HL-60 (cell line): ENCODE results near the gene MRPS18A.
A peak's percentile ranks its signal among the peaks of the same experiment; 100 is the strongest.

Source experiments
- DNase-seq, 2 experiments: peaks; one replicate each; pipeline ENCODE4 v3.0.0-alpha.2; 2010 to 2020; ENCODE audit warnings: low read depth in 1 of 2, low spot score in 1 of 2
- H3K27ac ChIP-seq: fragments of 250-450 bp; sonication (Bioruptor Pico); replicated peaks from 2 replicates; pipeline ENCODE4 v1.5.1; 2020; ENCODE audit warnings: mild to moderate bottlenecking, moderate library complexity
- H3K27me3 ChIP-seq: fragments of 250-450 bp; sonication (Bioruptor Pico); 2 replicates; pipeline ENCODE4 v1.5.1; 2021; ENCODE audit warnings: mild to moderate bottlenecking, moderate library complexity; ENCODE audit not compliant: insufficient read depth, poor library complexity, severe bottlenecking
- H3K4me3 ChIP-seq: replicated peaks from 2 replicates; pipeline ENCODE4 v1.5.1; 2011; ENCODE audit warnings: mild to moderate bottlenecking, control low read depth, low read length; ENCODE audit not compliant: insufficient read depth
- CTCF ChIP-seq: IDR thresholded peaks from one replicate; pipeline ENCODE4 v1.5.1; 2011; ENCODE audit warnings: low read length, control low read depth, inconsistent platforms; ENCODE audit not compliant: insufficient read depth
- GABPA ChIP-seq: IDR thresholded peaks from 2 replicates; pipeline ENCODE4 v1.6.1; 2012; ENCODE audit warnings: low read depth
- POLR2AphosphoS5 ChIP-seq: IDR thresholded peaks from 2 replicates; pipeline ENCODE4 v1.6.1; 2012; ENCODE audit warnings: low read depth
- REST ChIP-seq: IDR thresholded peaks from 2 replicates; pipeline ENCODE4 v1.6.1; 2012; ENCODE audit warnings: low read depth; ENCODE audit not compliant: insufficient replicate concordance
- SPI1 ChIP-seq: IDR thresholded peaks from 2 replicates; pipeline ENCODE4 v1.6.1; 2012; ENCODE audit warnings: low read depth, mild to moderate bottlenecking, borderline replicate concordance

The MRPS18A gene

GRCh38 chr6:43707767-43708166 lies 20.2 kb upstream of the MRPS18A start:
- no peak for TF ChIP-seq CTCF
- TF ChIP-seq GABPA, result no peak
- no peak for TF ChIP-seq POLR2AphosphoS5
- no peak for TF ChIP-seq REST
- no peak for TF ChIP-seq SPI1
- Histone ChIP-seq H3K27me3 (no peaks in the 10 kb centered on the region), H3K27ac (no peak overlapping the region), H3K4me3 (no peak overlapping the region)
- DNase-seq, result no peak

- Histone ChIP-seq H3K4me3 (no peak overlapping the region), H3K27me3 (no peaks in the 10 kb centered on the region), H3K27ac (no peak overlapping the region)
- DNase-seq, result no peak
- no peak for TF ChIP-seq CTCF
- TF ChIP-seq SPI1, result no peak
- TF ChIP-seq REST, result no peak
- no peak for TF ChIP-seq GABPA
- TF ChIP-seq POLR2AphosphoS5, result no peak
These were observed 19.7 kb upstream of the MRPS18A start for GRCh38 chr6:43707269-43707668.

- H3K27me3 ChIP-seq, result no peaks in the 10 kb centered on the region
- DNase-seq, result no peak
- no peak overlapping the region for H3K4me3 ChIP-seq
- TF ChIP-seq GABPA (no peak), REST (no peak), POLR2AphosphoS5 (no peak)
- H3K27ac ChIP-seq, result no peak overlapping the region; the same call in 1 of the 2 replicates
These were observed 19.2 kb upstream of the MRPS18A start for GRCh38 chr6:43706788-43707187.

- peak; percentile 57 to 79 for DNase-seq
- TF ChIP-seq CTCF (no peak), SPI1 (peak; percentile 70; the same call in 1 of the 2 replicates), REST (no peak), GABPA (peak; percentile 11; the same call in 1 of the 2 replicates)
- Histone ChIP-seq H3K27me3 (no peaks in the 10 kb centered on the region), H3K27ac (peak overlapping the region; percentile 24), H3K4me3 (no peak overlapping the region)
These were observed 18.4 kb upstream of the MRPS18A start for GRCh38 chr6:43705996-43706395.
